Measurements from ENCODE around the gene ABLIM2.
A peak's percentile ranks its signal among the peaks of the same experiment; 100 is the strongest.

DNA sequence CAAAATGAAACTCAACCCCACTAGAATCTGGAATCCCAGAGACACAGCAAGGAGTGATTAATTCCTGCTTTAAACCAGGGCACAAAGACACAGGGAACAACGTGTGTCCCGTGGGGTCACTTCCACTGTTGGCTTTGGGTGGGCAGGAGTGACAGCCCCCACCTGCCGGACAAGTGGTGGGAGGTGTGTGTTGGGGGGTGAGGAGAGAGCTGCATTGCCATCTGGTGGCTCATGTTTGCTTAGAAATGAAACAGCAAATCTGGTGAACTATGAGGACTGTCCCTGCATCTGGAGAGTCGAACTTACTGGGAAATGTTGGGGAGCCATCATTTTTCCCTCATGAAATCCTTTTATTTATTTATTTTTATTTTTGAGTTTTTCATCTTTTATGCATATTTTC lies 143.1 kb downstream of the ABLIM2 start:
- TF ChIP-seq, protein P1, sequence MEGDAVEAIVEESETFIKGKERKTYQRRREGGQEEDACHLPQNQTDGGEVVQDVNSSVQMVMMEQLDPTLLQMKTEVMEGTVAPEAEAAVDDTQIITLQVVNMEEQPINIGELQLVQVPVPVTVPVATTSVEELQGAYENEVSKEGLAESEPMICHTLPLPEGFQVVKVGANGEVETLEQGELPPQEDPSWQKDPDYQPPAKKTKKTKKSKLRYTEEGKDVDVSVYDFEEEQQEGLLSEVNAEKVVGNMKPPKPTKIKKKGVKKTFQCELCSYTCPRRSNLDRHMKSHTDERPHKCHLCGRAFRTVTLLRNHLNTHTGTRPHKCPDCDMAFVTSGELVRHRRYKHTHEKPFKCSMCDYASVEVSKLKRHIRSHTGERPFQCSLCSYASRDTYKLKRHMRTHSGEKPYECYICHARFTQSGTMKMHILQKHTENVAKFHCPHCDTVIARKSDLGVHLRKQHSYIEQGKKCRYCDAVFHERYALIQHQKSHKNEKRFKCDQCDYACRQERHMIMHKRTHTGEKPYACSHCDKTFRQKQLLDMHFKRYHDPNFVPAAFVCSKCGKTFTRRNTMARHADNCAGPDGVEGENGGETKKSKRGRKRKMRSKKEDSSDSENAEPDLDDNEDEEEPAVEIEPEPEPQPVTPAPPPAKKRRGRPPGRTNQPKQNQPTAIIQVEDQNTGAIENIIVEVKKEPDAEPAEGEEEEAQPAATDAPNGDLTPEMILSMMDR (conservative IDR thresholded peaks at IDR 0.05; ENCODE audit: low read length): peak; percentile 49
- TF ChIP-seq EZH2phosphoT487 (IDR thresholded peaks at IDR 0.05; ENCODE audit: borderline replicate concordance, low read depth, low read length): no peak
